Suprapubic skin (tissue), 4 donors: ENCODE data around the gene KEL. TPM values are rescaled to one million over a fixed set of nuclear protein-coding genes. Genes with fewer than 3 reads are reported as not detected.
A peak's percentile ranks its signal among the peaks of the same experiment; 100 is the strongest.

Experiments used
- DNase-seq, 2 donors: peaks; one replicate each; pipeline ENCODE4 v3.0.0-alpha.2; 2019; ENCODE audit warnings: low spot score in 2 of 2
- H3K27ac ChIP-seq: fragments of 200-600 bp; sonication (generic); one replicate; pipeline ENCODE4 v1.5.1; 2019
- H3K27me3 ChIP-seq: fragments of 200-600 bp; sonication (generic); one replicate; pipeline ENCODE4 v1.5.1; 2019
- H3K36me3 ChIP-seq: fragments of 200-600 bp; sonication (generic); one replicate; pipeline ENCODE4 v1.5.1; 2019
- H3K4me1 ChIP-seq: fragments of 200-600 bp; sonication (generic); one replicate; pipeline ENCODE4 v1.5.1; 2019
- H3K4me3 ChIP-seq: fragments of 200-600 bp; sonication (generic); one replicate; pipeline ENCODE4 v1.5.1; 2019; ENCODE audit warnings: mild to moderate bottlenecking
- H3K9me3 ChIP-seq: fragments of 200-600 bp; sonication (generic); one replicate; pipeline ENCODE4 v1.5.1; 2019
- CTCF ChIP-seq, 2 donors: fragments of 200-600 bp in 1 of 2; fragments of 450-650 bp in 1 of 2; sonication (generic) in 1 of 2; IDR thresholded peaks; one replicate each; pipeline ENCODE4 v1.5.1; 2016 to 2019; ENCODE audit warnings: antibody characterized with exemption in 2 of 2, mild to moderate bottlenecking in 1 of 2, moderate library complexity in 1 of 2
- EP300 ChIP-seq: sonication (generic); formaldehyde crosslinking; IDR thresholded peaks from one replicate; pipeline ENCODE4 v1.6.1; 2017; ENCODE audit warnings: antibody characterized with exemption
- POLR2A ChIP-seq, 2 donors: fragments of 450-650 bp; IDR thresholded peaks; one replicate each; pipeline ENCODE4 v1.6.1; 2017; ENCODE audit warnings: antibody characterized with exemption in 2 of 2, mild to moderate bottlenecking in 2 of 2, moderate library complexity in 2 of 2
- POLR2AphosphoS5 ChIP-seq, 3 donors: sonication (generic); formaldehyde crosslinking; IDR thresholded peaks; one replicate each; pipeline ENCODE4 v1.6.1; 2017; ENCODE audit warnings: antibody characterized with exemption in 3 of 3
- WGBS: methylation state at CpG from one replicate; pipeline ENCODE4 v1.1.5; 2018; 5-methylcytosine and 5-hydroxymethylcytosine counted together
- total RNA-seq, 4 donors: library from RNA; depleted of rRNA; stranded (reverse); fragments of >200 nt; gene quantifications; one replicate each; pipeline ENCODE4 v1.1.0, GENCODE V29; 2016

The KEL gene
- total RNA-seq, 4 donors from 2014 or later = 0.32 TPM; not detected in 3

GRCh38 chr7:142898377-142899170 is 63.6 kb downstream of the KEL start:
- Histone ChIP-seq H3K27ac (no peak overlapping the region), H3K27me3 (no peaks in the 10 kb centered on the region), H3K36me3 (no peaks in the 10 kb centered on the region), H3K4me1 (peaks cover 30% of the 10 kb centered on the region), H3K9me3 (no peaks in the 10 kb centered on the region), H3K4me3 (no peak overlapping the region)
- TF ChIP-seq POLR2AphosphoS5 (IDR thresholded peaks at IDR 0.05) (no peak), POLR2A (IDR thresholded peaks at IDR 0.05) (no peak), EP300 (no peak)
- peak in 1 of 2 donors; percentile 72 for DNase-seq
- WGBS = 35% methylated on average over 3 of the region's 3 CpGs

- Histone ChIP-seq H3K27ac (no peak overlapping the region), H3K9me3 (no peaks in the 10 kb centered on the region), H3K36me3 (no peaks in the 10 kb centered on the region), H3K4me1 (peaks cover 30% of the 10 kb centered on the region), H3K27me3 (peaks cover 3% of the 10 kb centered on the region), H3K4me3 (no peak overlapping the region)
- 85% methylated on average over 7 of the region's 7 CpGs for WGBS
- DNase-seq = peak in 1 of 2 donors; percentile 76
- TF ChIP-seq POLR2AphosphoS5 (IDR thresholded peaks at IDR 0.05) (no peak), POLR2A (IDR thresholded peaks at IDR 0.05) (no peak), CTCF (IDR thresholded peaks at IDR 0.05) (no peak), EP300 (no peak)
Measured at GRCh38 chr7:142897691-142898090, 64.5 kb downstream of the KEL start.

GRCh38 chr7:142896741-142897379 is 65.3 kb downstream of the KEL start:
- H3K4me1 ChIP-seq = peaks cover 28% of the 10 kb centered on the region
- no peak overlapping the region for H3K27ac ChIP-seq
- H3K9me3 ChIP-seq = no peaks in the 10 kb centered on the region
- no peaks in the 10 kb centered on the region for H3K36me3 ChIP-seq
- TF ChIP-seq POLR2AphosphoS5 (IDR thresholded peaks at IDR 0.05) (no peak), CTCF (IDR thresholded peaks at IDR 0.05) (no peak), POLR2A (IDR thresholded peaks at IDR 0.05) (no peak)
- peak in 1 of 2 donors; percentile 38 for DNase-seq
- H3K4me3 ChIP-seq = no peak overlapping the region
- H3K27me3 ChIP-seq = peaks cover 4% of the 10 kb centered on the region
- 73% methylated on average over 3 of the region's 3 CpGs for WGBS

GRCh38 chr7:142896151-142896550 is 66.0 kb downstream of the KEL start:
- WGBS = 93% methylated on average over 3 of the region's 3 CpGs
- Histone ChIP-seq H3K36me3 (no peaks in the 10 kb centered on the region), H3K27ac (no peak overlapping the region), H3K27me3 (peaks cover 4% of the 10 kb centered on the region), H3K4me3 (no peak overlapping the region), H3K4me1 (peaks cover 22% of the 10 kb centered on the region), H3K9me3 (no peaks in the 10 kb centered on the region)
- peak in 1 of 2 donors; percentile 32 for DNase-seq
- TF ChIP-seq CTCF (IDR thresholded peaks at IDR 0.05) (no peak), POLR2A (IDR thresholded peaks at IDR 0.05) (no peak), EP300 (no peak)

- DNase-seq = peak in 1 of 2 donors; percentile 32
- no peak overlapping the region for H3K27ac ChIP-seq
- H3K4me3 ChIP-seq = no peak overlapping the region
- no peaks in the 10 kb centered on the region for H3K9me3 ChIP-seq
- TF ChIP-seq POLR2AphosphoS5 (IDR thresholded peaks at IDR 0.05) (no peak), CTCF (IDR thresholded peaks at IDR 0.05) (no peak), POLR2A (IDR thresholded peaks at IDR 0.05) (no peak), EP300 (no peak)
- H3K27me3 ChIP-seq = peaks cover 4% of the 10 kb centered on the region
- 68% methylated on average over 6 of the region's 6 CpGs for WGBS
- H3K36me3 ChIP-seq = no peaks in the 10 kb centered on the region
- peaks cover 16% of the 10 kb centered on the region for H3K4me1 ChIP-seq
Measured at GRCh38 chr7:142894985-142895593, 67.1 kb downstream of the KEL start.
